ENCODE measurements around the gene EPB41L4A.

Gene EPB41L4A

DNA sequence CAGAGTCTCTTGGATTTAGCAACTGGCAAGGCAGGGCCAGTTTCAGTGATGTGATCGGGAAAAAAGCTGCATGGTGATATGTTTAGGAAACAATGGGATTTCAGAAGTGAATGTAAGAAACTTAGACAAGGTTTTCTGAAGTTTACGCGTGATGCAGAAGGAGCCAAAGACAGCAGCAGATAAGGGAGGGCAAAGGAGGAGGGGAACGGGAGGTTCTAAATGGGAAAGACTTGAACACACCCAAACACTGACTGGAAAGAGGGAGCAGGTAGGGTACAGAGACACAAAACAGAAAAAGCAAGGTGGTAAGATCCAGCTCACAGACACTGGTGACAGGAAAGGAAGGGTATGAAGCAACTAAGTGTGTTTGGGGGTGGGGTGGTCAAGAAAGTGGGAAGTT lies 115.4 kb downstream of the EPB41L4A start:
- DNase-seq = no peak

- DNase-seq = no peak
These were observed 125.0 kb downstream of the EPB41L4A start for GRCh38 chr5:112294126-112294525.

- DNase-seq = no peak
These were observed 125.5 kb downstream of the EPB41L4A start for GRCh38 chr5:112293587-112293986.

GRCh38 chr5:112290691-112291090 lies 128.4 kb downstream of the EPB41L4A start:
- no peak for DNase-seq

- no peak for DNase-seq
These were observed 129.6 kb downstream of the EPB41L4A start for GRCh38 chr5:112289465-112289864.

GRCh38 chr5:112283943-112284929 lies 134.8 kb downstream of the EPB41L4A start:
- no peak for DNase-seq

- no peak for DNase-seq
These were observed 136.0 kb downstream of the EPB41L4A start for GRCh38 chr5:112283034-112283582.

GRCh38 chr5:112279082-112279481 lies 140.0 kb downstream of the EPB41L4A start:
- DNase-seq = no peak

- no peak for DNase-seq
These were observed 142.1 kb downstream of the EPB41L4A start for GRCh38 chr5:112276991-112277390.

- no peak for DNase-seq
These were observed 143.4 kb downstream of the EPB41L4A start for GRCh38 chr5:112275671-112276070.

- DNase-seq = no peak
These were observed 148.5 kb downstream of the EPB41L4A start for GRCh38 chr5:112270299-112271293.

DNA sequence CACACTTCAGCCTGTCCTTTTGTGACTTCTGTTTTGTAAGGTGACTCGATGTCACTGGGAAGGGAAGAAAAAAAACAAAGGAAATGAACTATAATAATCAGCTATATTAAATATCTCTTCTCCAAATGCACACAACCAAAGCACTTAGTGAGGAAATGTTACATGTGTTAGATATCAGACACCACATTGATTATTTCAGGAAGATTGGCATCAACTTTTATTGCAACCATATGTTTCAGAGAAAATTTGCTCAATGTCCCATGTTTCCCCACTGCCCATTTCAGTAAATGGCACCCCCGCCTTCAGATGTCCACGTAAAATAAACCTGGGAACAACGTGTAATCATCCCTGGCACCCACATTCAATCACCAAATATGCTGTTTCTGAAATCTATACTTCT lies 151.8 kb downstream of the EPB41L4A start:
- DNase-seq = no peak

DNA sequence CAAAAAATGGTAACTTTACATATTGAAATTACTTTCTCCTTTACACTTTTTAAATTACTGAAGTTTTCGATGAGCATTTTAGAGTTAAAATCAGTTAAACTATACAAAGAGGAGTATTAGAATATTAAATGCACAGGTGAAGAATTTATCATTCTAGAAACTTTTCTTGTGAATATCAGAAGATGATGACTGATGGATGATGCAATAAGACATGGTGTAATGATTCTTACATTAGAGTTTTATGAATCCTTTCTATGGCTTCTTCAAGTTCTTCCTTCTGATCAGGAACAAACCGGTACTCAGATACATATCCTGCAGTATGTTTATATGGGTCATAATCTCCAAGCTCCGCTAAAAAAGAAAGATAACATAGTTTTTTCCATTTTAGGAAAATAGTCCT lies 154.4 kb downstream of the EPB41L4A start:
- DNase-seq = no peak

DNA sequence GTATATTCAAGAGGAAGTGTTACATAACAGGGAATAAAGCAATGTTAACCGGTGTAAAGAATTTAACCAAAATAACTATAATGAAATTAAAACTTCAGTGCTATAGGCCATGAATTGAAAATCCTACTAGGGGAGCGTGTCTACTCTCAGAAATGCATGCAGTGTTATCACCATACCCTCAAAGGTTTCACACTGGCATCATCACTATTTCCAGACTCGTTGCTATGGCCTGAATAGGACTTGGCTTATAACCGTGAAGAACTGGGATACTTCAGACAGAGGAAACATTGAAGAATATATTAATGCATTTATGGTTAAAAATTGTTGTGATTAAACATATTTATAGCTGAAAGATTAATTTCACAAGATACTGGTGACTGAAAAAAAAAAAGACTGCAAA lies 154.9 kb downstream of the EPB41L4A start:
- DNase-seq = no peak

- DNase-seq = no peak
These were observed 155.6 kb downstream of the EPB41L4A start for GRCh38 chr5:112263469-112263868.

DNA sequence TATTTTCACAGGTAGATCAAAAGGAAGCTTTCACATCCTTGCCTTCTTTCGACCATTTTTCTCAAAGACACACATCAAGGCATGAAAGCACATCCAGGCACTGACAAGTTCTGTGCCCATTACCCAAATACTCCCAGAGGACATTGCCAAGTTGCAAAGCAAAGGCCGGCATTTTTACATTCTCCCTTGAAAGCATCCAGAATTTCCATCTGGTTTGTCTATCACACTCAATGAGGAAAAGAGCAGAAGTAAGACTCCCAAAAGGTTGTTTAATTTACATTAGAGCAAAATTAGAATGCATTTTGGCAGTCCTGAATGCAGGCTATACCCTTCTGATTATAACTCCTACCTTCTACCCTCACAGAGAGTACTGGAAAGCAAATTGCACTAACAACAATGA lies 160.5 kb downstream of the EPB41L4A start:
- no peak for DNase-seq

GRCh38 chr5:112257976-112258375 lies 161.1 kb downstream of the EPB41L4A start:
- no peak for DNase-seq

DNA sequence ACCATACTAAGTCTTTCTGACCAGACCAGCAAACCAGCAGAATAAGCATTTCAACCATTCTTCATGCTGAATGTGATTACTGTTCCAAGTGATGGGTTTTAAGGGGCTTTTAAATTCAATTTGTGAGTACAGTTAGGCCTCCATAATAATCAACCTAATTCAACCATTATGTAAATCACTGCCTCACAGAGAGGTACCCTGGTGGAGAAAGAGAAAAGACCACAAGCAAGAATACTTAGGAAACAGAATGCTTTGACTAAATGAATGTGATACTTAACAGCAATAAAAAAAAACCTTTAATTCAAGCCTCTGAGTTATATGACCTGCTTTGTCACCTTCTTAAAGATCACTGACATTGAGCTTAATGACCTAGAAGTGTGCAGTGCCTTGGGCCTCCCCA lies 162.1 kb downstream of the EPB41L4A start:
- no peak for DNase-seq

DNA sequence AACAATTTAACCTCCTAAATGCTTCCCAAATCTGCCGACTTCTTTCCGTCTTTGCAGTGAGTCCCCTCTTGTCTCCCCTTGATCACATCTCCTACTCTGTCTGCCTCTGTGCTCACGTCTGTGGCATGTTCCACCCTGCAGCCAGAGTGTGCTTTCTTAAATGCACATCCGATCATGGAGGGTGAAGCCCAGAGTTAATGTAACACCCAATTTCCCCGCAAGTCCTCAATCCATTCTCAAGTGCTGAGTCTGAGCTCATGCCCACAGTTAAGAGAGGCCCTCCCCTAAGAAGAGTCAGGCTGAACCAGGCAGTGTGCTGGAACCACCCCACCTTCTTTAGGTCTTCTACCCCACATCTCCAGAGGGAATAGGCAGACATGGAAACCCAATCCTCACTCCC lies 164.8 kb downstream of the EPB41L4A start:
- DNase-seq = no peak

DNA sequence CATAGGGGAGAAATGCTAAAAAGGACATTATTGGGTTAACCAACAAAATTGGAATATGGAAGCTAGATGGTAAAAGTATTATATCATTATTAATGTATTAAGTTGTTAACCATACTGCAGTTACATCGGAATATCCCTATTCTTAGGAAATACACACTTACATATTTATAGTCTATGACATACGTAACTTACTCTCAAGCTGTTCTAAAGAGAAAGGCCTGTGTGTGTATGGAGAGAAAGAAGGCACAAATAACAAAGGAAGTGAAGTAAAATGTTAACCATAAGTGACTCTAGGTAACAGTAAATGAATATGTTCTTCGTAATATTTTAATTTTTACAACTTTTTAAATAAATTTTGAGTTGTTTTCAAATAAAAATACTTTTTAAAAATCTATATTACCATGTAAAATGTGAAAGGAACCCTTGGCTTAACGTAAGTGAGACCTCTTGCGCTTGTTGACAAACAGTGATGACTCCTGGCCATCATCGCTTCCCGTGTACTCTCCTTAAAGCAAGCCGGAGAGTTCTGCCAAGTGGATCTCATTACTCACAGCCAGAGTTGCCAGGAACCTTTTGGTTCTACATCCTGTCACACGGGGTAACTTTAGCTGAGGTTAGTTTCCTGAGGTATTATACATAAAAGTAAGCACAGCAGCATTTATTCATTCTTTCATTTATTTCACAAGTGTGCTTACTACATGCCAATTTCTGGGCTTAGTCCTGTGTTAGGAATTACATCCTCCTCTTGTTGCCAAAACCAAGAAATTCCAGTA lies 165.4 kb downstream of the EPB41L4A start:
- no peak for DNase-seq

GRCh38 chr5:112250551-112250950 lies 168.5 kb downstream of the EPB41L4A start:
- no peak for DNase-seq

DNA sequence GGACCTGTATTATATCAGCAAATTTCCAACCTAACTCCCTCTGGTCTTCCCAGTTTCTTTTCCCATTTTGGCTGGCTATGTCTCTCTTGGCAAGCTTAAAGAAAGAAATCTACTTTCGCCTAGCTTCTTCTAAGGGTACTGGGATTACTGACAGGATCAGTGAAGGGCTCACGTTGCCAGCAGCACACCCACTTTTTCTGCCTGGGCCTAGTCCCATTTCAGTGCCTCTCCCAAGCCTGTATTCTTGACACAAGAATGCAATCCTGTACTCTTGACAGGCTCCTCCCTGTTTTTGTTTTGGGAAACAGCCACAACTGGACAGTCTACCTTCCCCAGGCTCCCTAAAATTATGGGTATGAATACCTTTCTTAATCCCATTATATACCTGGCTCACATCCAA lies 170.5 kb downstream of the EPB41L4A start:
- no peak for DNase-seq

Measured in AML-193 (cell line).